Keratinocyte (primary cell): Measurements from ENCODE around the gene FAM237B. TPM values are rescaled to one million over a fixed set of nuclear protein-coding genes. Genes with fewer than 3 reads are reported as not detected.

Source experiments
- DNase-seq: peaks from one replicate; pipeline ENCODE4 v3.0.0-alpha.2; 2011; ENCODE audit warnings: low read depth, missing footprints, low spot score
- FAIRE-seq: peaks from 2 replicates; lab custom pipeline; 2011; peaks lifted over from hg19 to GRCh38; lab: Jason Lieb, UNC
- H2AFZ ChIP-seq: 2 replicates; pipeline ENCODE4 v1.6.0; 2012; ENCODE audit warnings: low read length, control low read depth, inconsistent platforms; ENCODE audit not compliant: control insufficient read depth
- H3K27ac ChIP-seq: 2 replicates; pipeline ENCODE4 v1.5.1; 2011; ENCODE audit warnings: low read length; ENCODE audit not compliant: control insufficient read depth, insufficient read depth
- H3K27me3 ChIP-seq: 3 replicates; pipeline ENCODE4 v1.6.0; 2011; ENCODE audit warnings: low read length; ENCODE audit not compliant: control insufficient read depth, insufficient read depth; ENCODE audit errors: extremely low read depth
- H3K36me3 ChIP-seq, 2 experiments: 2 replicates in 1 of 2; 3 replicates in 1 of 2; pipeline ENCODE4 v1.5.1; 2011; ENCODE audit warnings: low read length in 2 of 2, mild to moderate bottlenecking in 1 of 2; ENCODE audit not compliant: control insufficient read depth in 2 of 2, insufficient read depth in 2 of 2; ENCODE audit errors: extremely low read depth in 1 of 2
- H3K4me1 ChIP-seq: 3 replicates; pipeline ENCODE4 v1.5.1; 2011; ENCODE audit warnings: low read length; ENCODE audit not compliant: control insufficient read depth, insufficient read depth; ENCODE audit errors: extremely low read depth
- H3K4me2 ChIP-seq: 3 replicates; pipeline ENCODE4 v1.6.0; 2011; ENCODE audit warnings: low read depth, low read length; ENCODE audit not compliant: control insufficient read depth, insufficient read depth; ENCODE audit errors: extremely low read depth
- H3K4me3 ChIP-seq, 3 experiments: fragments of 200-600 bp in 1 of 3; sonication (generic) in 1 of 3; 2 replicates in 2 of 3; 3 replicates in 1 of 3; pipeline ENCODE4 v1.5.1; 2011 to 2016; ENCODE audit warnings: low read length in 3 of 3, mild to moderate bottlenecking in 3 of 3, control low read depth in 2 of 3, inconsistent platforms in 1 of 3, low read depth in 1 of 3, mixed read lengths in 1 of 3, mixed run types in 1 of 3, moderate library complexity in 1 of 3; ENCODE audit not compliant: control insufficient read depth in 2 of 3, insufficient read depth in 2 of 3; ENCODE audit errors: extremely low read depth in 1 of 3
- H3K79me2 ChIP-seq: 2 replicates; pipeline ENCODE4 v1.6.0; 2012; ENCODE audit warnings: low read length; ENCODE audit not compliant: control insufficient read depth, insufficient read depth
- H3K9ac ChIP-seq: 3 replicates; pipeline ENCODE4 v1.6.0; 2011; ENCODE audit warnings: low read length; ENCODE audit not compliant: control insufficient read depth, insufficient read depth; ENCODE audit errors: extremely low read depth
- H3K9me1 ChIP-seq: 3 replicates; pipeline ENCODE4 v1.6.0; 2011; ENCODE audit warnings: low read length; ENCODE audit not compliant: control insufficient read depth, insufficient read depth; ENCODE audit errors: extremely low read depth
- H3K9me3 ChIP-seq: 2 replicates; pipeline ENCODE4 v1.5.1; 2012; ENCODE audit warnings: low read depth, low read length; ENCODE audit not compliant: control insufficient read depth
- H4K20me1 ChIP-seq: 3 replicates; pipeline ENCODE4 v1.6.0; 2011; ENCODE audit warnings: low read length; ENCODE audit not compliant: control insufficient read depth, insufficient read depth; ENCODE audit errors: extremely low read depth
- CTCF ChIP-seq, 3 experiments: IDR thresholded peaks in 1 of 3; conservative IDR thresholded peaks in 1 of 3; optimal IDR thresholded peaks in 1 of 3; 2 replicates in 2 of 3; 3 replicates in 1 of 3; pipeline versions ENCODE3 to v1.5.1; 2011; ENCODE audit warnings: low read length in 3 of 3, mild to moderate bottlenecking in 3 of 3, moderate library complexity in 2 of 3, control low read depth in 1 of 3, inconsistent platforms in 1 of 3; ENCODE audit not compliant: insufficient read depth in 2 of 3; ENCODE audit errors: extremely low read depth in 1 of 3
- EZH2 ChIP-seq: IDR thresholded peaks from one replicate; pipeline ENCODE4 v1.6.1; 2012; ENCODE audit warnings: inconsistent platforms, mild to moderate bottlenecking, low read length, moderate library complexity
- dilution Hi-C: fragments of 300-500 bp; cut with MboI; formaldehyde crosslinking; loops from one replicate; pipeline ENCODE4 v1.7.0; 2020; ENCODE audit warnings: low sequenced_read_pairs; ENCODE audit not compliant: extremely low pct_ligation_motif_present
- polyA plus RNA-seq, 5 experiments: library from polyadenylated mRNA; depleted of rRNA in 3 of 5; stranded (reverse) in 3 of 5; stranded (forward) in 1 of 5; unstranded in 1 of 5; fragments of >200 nt; gene quantifications; 1 replicate in 1 of 5; 2 replicates in 3 of 5; 3 replicates in 1 of 5; pipeline versions ENCODE4 v1.2.1 to v1.2.3, GENCODE V29; 2011 to 2012; ENCODE audit warnings: missing spikeins in 2 of 5, low read depth in 1 of 5, low replicate concordance in 1 of 5

FAM237B gene
- polyA plus RNA-seq, 1 donor (not counting 4 experiments of a cell fraction or from before 2014, with no cell fraction given), result not detected

GRCh38 chr7:90312745-90313144 is 8.4 kb downstream of the FAM237B start:
- no peaks in the 10 kb centered on the region for H4K20me1 ChIP-seq
- H3K4me2 ChIP-seq, result no peak overlapping the region
- no peaks in the 10 kb centered on the region for H3K9me3 ChIP-seq
- no peak overlapping the region for H3K9ac ChIP-seq
- H3K9me1 ChIP-seq, result no peaks in the 10 kb centered on the region
- no peak overlapping the region for H3K27ac ChIP-seq
- FAIRE-seq, result peak; percentile 41
- no peaks in the 10 kb centered on the region for H3K27me3 ChIP-seq
- no peaks in the 10 kb centered on the region for H3K36me3 ChIP-seq
- H2AFZ ChIP-seq, result no peak overlapping the region
- no peaks in the 10 kb centered on the region for H3K79me2 ChIP-seq
- H3K4me1 ChIP-seq, result no peaks in the 10 kb centered on the region
- H3K4me3 ChIP-seq, result no peak overlapping the region
- no peak for TF ChIP-seq EZH2
- TF ChIP-seq CTCF (optimal IDR thresholded peaks at IDR 0.05 in 1 of 3, IDR thresholded peaks at IDR 0.05 in 1 of 3, conservative IDR thresholded peaks at IDR 0.05 in 1 of 3; ENCODE audit: extremely low read depth in 1 of 3, insufficient read depth in 2 of 3, low read length in 3 of 3), result peak in 2 of 3 experiments; percentile 33 to 45
- dilution Hi-C loops, result no loop called here
- DNase-seq, result no peak

- Histone ChIP-seq H3K9me1 (no peaks in the 10 kb centered on the region), H3K27ac (no peak overlapping the region), H3K4me1 (no peaks in the 10 kb centered on the region), H3K4me2 (no peak overlapping the region), H3K4me3 (no peak overlapping the region), H4K20me1 (no peaks in the 10 kb centered on the region), H3K27me3 (no peaks in the 10 kb centered on the region), H3K9ac (no peak overlapping the region), H3K36me3 (no peaks in the 10 kb centered on the region), H3K79me2 (no peaks in the 10 kb centered on the region), H3K9me3 (no peaks in the 10 kb centered on the region), H2AFZ (no peak overlapping the region)
- TF ChIP-seq CTCF (optimal IDR thresholded peaks at IDR 0.05 in 1 of 3, IDR thresholded peaks at IDR 0.05 in 1 of 3, conservative IDR thresholded peaks at IDR 0.05 in 1 of 3; ENCODE audit: extremely low read depth in 1 of 3, insufficient read depth in 2 of 3, low read length in 3 of 3) (no peak), EZH2 (no peak)
- no peak for DNase-seq
- dilution Hi-C loops, result no loop called here
- no peak for FAIRE-seq
These were observed 9.9 kb downstream of the FAM237B start for GRCh38 chr7:90311175-90311574.
